Measurements from ENCODE around the gene RNF148.

RNF148 gene

DNA sequence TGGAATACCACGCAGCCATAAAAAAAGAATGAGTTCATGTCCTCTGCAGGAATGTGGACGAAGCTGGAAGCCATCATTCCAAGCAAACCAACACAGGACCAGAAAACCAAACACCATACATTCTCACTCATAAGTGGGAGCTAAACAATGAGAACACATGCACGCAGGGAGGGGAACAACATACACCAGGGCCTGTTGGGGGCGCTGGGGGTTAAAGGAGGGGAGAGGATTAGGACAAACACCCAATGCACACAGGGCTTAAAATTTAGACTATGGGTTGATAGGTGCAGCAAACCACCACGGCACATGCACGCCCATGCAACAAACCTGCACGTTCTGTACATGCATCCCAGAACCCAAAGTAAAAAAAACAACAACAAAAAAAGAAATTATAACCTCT is 27.1 kb downstream of the RNF148 start:
- Histone ChIP-seq H3K36me3 (ENCODE audit: insufficient read depth, low read length) (no peaks in the 10 kb centered on the region), H4K20me1 (ENCODE audit: insufficient read depth, low read length, poor library complexity, severe bottlenecking) (no peaks in the 10 kb centered on the region), H3K27me3 (ENCODE audit: insufficient read depth, low read length, poor library complexity, severe bottlenecking) (no peaks in the 10 kb centered on the region), H3K79me2 (ENCODE audit: insufficient read depth, low read length) (no peaks in the 10 kb centered on the region), H3K9ac (ENCODE audit: low read depth, low read length, poor library complexity, severe bottlenecking) (no peak overlapping the region), H3K4me3 (ENCODE audit: low read length, poor library complexity, severe bottlenecking) (no peak overlapping the region), H3K9me3 (ENCODE audit: insufficient read depth, low read depth, low read length) (no peaks in the 10 kb centered on the region; the same call in 1 of the 2 replicates), H3K9me2 (replicated peaks; ENCODE audit: low read depth, low read length) (no peaks in the 10 kb centered on the region), H3K4me1 (ENCODE audit: insufficient read depth, low read length, poor library complexity, severe bottlenecking) (no peaks in the 10 kb centered on the region), H3K4me2 (ENCODE audit: low read depth, low read length, poor library complexity, severe bottlenecking) (no peak overlapping the region), H3F3A (ENCODE audit: low read depth) (no peaks in the 10 kb centered on the region), H2AFZ (ENCODE audit: low read length) (no peak overlapping the region)
- TF ChIP-seq, protein P1, sequence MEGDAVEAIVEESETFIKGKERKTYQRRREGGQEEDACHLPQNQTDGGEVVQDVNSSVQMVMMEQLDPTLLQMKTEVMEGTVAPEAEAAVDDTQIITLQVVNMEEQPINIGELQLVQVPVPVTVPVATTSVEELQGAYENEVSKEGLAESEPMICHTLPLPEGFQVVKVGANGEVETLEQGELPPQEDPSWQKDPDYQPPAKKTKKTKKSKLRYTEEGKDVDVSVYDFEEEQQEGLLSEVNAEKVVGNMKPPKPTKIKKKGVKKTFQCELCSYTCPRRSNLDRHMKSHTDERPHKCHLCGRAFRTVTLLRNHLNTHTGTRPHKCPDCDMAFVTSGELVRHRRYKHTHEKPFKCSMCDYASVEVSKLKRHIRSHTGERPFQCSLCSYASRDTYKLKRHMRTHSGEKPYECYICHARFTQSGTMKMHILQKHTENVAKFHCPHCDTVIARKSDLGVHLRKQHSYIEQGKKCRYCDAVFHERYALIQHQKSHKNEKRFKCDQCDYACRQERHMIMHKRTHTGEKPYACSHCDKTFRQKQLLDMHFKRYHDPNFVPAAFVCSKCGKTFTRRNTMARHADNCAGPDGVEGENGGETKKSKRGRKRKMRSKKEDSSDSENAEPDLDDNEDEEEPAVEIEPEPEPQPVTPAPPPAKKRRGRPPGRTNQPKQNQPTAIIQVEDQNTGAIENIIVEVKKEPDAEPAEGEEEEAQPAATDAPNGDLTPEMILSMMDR (conservative IDR thresholded peaks at IDR 0.05; ENCODE audit: low read length): no peak
- TF ChIP-seq EZH2phosphoT487 (IDR thresholded peaks at IDR 0.05; ENCODE audit: borderline replicate concordance): no peak

DNA sequence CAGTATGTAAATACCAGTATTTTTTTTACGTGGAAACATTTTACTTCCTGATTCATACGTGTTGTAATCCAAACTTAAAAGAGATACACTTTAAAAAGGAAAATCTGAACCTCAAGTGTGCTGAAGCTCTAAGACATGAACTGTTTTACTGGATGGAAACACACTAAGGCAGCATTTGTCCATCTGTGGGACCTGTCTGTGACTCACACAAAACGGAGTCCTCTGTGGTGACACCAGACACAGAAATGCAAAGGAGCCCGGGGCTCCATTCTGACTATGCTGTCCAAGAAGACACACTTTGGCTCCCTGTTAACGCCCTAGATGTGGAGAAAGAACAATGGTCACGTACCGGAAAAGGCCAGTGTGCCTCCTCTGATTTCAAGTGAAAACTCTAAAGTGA is 27.7 kb downstream of the RNF148 start:
- H3F3A ChIP-seq (ENCODE audit: low read depth): no peaks in the 10 kb centered on the region
- H3K9me2 ChIP-seq (replicated peaks; ENCODE audit: low read depth, low read length): no peaks in the 10 kb centered on the region
- H3K9me3 ChIP-seq (ENCODE audit: insufficient read depth, low read depth, low read length): no peaks in the 10 kb centered on the region; the same call in 1 of the 2 replicates
- no peak for TF ChIP-seq EZH2phosphoT487 (IDR thresholded peaks at IDR 0.05; ENCODE audit: borderline replicate concordance)
- TF ChIP-seq, protein P1 (conservative IDR thresholded peaks at IDR 0.05; ENCODE audit: low read length): no peak
- H3K4me1 ChIP-seq (ENCODE audit: insufficient read depth, low read length, poor library complexity, severe bottlenecking): no peaks in the 10 kb centered on the region
- H2AFZ ChIP-seq (ENCODE audit: low read length): no peak overlapping the region
- no peak overlapping the region for H3K9ac ChIP-seq (ENCODE audit: low read depth, low read length, poor library complexity, severe bottlenecking)
- H4K20me1 ChIP-seq (ENCODE audit: insufficient read depth, low read length, poor library complexity, severe bottlenecking): no peaks in the 10 kb centered on the region
- H3K4me2 ChIP-seq (ENCODE audit: low read depth, low read length, poor library complexity, severe bottlenecking): no peak overlapping the region
- no peak overlapping the region for H3K4me3 ChIP-seq (ENCODE audit: low read length, poor library complexity, severe bottlenecking)
- H3K36me3 ChIP-seq (ENCODE audit: insufficient read depth, low read length): no peaks in the 10 kb centered on the region
- no peaks in the 10 kb centered on the region for H3K79me2 ChIP-seq (ENCODE audit: insufficient read depth, low read length)
- H3K27me3 ChIP-seq (ENCODE audit: insufficient read depth, low read length, poor library complexity, severe bottlenecking): no peaks in the 10 kb centered on the region

DNA sequence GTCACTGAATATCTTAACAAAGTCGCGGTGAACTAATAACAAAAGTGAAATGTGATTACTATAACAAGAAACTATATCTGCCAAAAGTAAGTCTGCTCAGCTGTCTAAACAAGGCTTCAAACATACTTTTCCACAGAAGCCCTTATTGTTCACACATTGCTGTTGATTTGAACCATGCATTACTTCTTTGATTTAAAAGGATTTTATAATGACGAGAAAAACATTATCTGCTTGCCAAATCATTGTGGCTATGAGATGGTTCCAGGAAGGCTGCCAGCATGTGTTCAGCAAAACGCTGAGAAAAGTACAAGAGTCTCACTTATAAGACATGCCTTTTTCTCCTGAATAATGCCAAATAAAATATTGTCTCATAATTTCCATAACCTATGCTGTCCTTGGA is 28.2 kb downstream of the RNF148 start:
- Histone ChIP-seq H3K4me3 (ENCODE audit: low read length, poor library complexity, severe bottlenecking) (no peak overlapping the region), H3K4me2 (ENCODE audit: low read depth, low read length, poor library complexity, severe bottlenecking) (no peak overlapping the region), H3K9me2 (replicated peaks; ENCODE audit: low read depth, low read length) (no peaks in the 10 kb centered on the region), H3K9me3 (ENCODE audit: insufficient read depth, low read depth, low read length) (no peaks in the 10 kb centered on the region; the same call in 1 of the 2 replicates), H3K27me3 (ENCODE audit: insufficient read depth, low read length, poor library complexity, severe bottlenecking) (no peaks in the 10 kb centered on the region), H2AFZ (ENCODE audit: low read length) (no peak overlapping the region), H3K9ac (ENCODE audit: low read depth, low read length, poor library complexity, severe bottlenecking) (no peak overlapping the region), H4K20me1 (ENCODE audit: insufficient read depth, low read length, poor library complexity, severe bottlenecking) (no peaks in the 10 kb centered on the region), H3F3A (ENCODE audit: low read depth) (no peaks in the 10 kb centered on the region), H3K36me3 (ENCODE audit: insufficient read depth, low read length) (no peaks in the 10 kb centered on the region), H3K4me1 (ENCODE audit: insufficient read depth, low read length, poor library complexity, severe bottlenecking) (no peaks in the 10 kb centered on the region), H3K79me2 (ENCODE audit: insufficient read depth, low read length) (no peaks in the 10 kb centered on the region)
- TF ChIP-seq, protein P1 (conservative IDR thresholded peaks at IDR 0.05; ENCODE audit: low read length): no peak
- no peak for TF ChIP-seq EZH2phosphoT487 (IDR thresholded peaks at IDR 0.05; ENCODE audit: borderline replicate concordance)

Data from Loucy (cell line).